ENCODE measurements around the gene TACR2.

TACR2 gene

DNA sequence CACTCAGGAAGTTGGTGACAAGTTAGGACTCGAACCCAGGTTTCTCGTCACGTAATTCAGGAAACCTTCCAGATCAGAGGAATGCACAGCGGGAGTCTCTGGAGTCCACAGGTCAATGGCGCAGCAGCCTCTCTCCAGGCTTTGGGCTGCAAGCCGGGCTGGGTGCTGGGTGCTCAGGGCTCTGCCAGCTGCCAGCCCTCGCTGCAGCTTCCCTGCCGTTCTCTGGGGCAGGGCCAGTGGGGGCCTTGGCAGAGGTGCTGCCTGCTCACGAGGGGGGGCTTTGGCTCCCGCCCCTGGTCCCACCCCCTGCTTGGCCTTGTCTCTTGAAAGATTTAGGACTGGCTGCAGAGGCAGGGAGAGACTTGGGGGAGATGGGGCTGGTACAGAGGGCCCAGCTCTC is at the start of gene TACR2:
TACR2 (minus strand) TSS at position 224 of the 400 bp plus-strand sequence. CDS start 595 bp downstream, outside the sequence.
- TF ChIP-seq, protein P1, sequence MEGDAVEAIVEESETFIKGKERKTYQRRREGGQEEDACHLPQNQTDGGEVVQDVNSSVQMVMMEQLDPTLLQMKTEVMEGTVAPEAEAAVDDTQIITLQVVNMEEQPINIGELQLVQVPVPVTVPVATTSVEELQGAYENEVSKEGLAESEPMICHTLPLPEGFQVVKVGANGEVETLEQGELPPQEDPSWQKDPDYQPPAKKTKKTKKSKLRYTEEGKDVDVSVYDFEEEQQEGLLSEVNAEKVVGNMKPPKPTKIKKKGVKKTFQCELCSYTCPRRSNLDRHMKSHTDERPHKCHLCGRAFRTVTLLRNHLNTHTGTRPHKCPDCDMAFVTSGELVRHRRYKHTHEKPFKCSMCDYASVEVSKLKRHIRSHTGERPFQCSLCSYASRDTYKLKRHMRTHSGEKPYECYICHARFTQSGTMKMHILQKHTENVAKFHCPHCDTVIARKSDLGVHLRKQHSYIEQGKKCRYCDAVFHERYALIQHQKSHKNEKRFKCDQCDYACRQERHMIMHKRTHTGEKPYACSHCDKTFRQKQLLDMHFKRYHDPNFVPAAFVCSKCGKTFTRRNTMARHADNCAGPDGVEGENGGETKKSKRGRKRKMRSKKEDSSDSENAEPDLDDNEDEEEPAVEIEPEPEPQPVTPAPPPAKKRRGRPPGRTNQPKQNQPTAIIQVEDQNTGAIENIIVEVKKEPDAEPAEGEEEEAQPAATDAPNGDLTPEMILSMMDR (IDR thresholded peaks at IDR 0.05; ENCODE audit: insufficient read depth, low read depth, low read length, missing control alignments), result no peak
- no peak within 1 kb of the TSS for H3K4me3 ChIP-seq (ENCODE audit: low read length)
- no peak for DNase-seq (ENCODE audit: low read depth)

GRCh38 chr10:69466158-69466490 is 49.4 kb upstream of the TACR2 start:
- DNase-seq (ENCODE audit: low read depth), result no peak
- H3K4me3 ChIP-seq (ENCODE audit: low read length), result no peak overlapping the region
- TF ChIP-seq, protein P1 (IDR thresholded peaks at IDR 0.05; ENCODE audit: insufficient read depth, low read depth, low read length, missing control alignments), result no peak

- H3K4me3 ChIP-seq (ENCODE audit: low read length), result no peak overlapping the region
- DNase-seq (ENCODE audit: low read depth), result no peak
- TF ChIP-seq, protein P1 (IDR thresholded peaks at IDR 0.05; ENCODE audit: insufficient read depth, low read depth, low read length, missing control alignments), result no peak
Measured at GRCh38 chr10:69465457-69466157, 48.9 kb upstream of the TACR2 start.

DNA sequence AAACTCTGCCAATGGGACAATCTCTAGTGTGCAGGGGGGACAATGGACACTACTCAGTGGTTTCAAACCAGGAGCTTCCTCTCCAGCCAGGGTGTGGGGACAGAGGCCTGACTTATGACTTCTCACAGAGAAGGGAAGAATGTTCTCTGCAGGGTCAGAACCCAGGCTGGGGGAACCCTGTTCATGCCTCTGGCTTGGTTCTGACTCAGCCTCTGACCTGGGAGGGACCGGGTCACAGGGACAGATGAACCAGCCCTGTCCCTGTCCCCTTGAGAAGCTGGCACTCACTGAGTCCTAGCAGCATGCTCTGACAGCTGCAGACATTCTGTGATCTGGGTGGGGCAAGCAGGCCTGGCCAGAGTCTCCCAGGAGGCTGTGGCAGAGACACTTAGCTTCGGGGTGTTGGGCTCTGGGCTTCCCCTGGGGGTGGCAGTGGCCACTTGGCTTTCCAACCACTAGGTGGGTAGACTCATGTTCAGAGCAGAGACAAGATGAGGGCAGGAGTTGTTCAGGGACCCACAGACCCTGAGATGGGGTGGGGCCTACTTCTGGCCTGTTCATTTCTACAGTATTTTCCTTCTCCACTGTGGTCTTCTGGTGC is 48.2 kb upstream of the TACR2 start:
- no peak overlapping the region for H3K4me3 ChIP-seq (ENCODE audit: low read length)
- DNase-seq (ENCODE audit: low read depth), result no peak
- TF ChIP-seq, protein P1 (IDR thresholded peaks at IDR 0.05; ENCODE audit: insufficient read depth, low read depth, low read length, missing control alignments), result no peak

- DNase-seq (ENCODE audit: low read depth), result no peak
- TF ChIP-seq, protein P1 (IDR thresholded peaks at IDR 0.05; ENCODE audit: insufficient read depth, low read depth, low read length, missing control alignments), result no peak
- H3K4me3 ChIP-seq (ENCODE audit: low read length), result no peak overlapping the region
Measured at GRCh38 chr10:69464401-69464800, 47.7 kb upstream of the TACR2 start.

DNA sequence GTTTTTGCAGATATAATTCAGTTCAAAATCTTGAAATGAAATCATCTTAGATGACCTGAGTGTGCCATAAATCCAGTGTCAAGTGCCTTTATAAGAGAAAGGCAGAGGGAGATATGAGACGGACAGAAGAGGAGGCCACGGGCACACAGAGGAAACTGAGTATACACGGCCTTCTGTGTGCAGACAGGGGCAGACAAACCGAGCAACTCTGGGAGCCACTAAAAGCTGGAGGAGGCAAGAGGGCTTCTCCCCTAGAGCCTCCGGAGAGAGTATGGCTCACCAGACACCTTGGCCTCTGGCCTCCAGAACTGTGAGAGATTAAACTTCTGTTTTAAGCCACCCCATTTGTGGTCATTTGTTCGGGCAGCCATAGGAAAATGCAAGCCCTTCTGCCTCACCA is 47.2 kb upstream of the TACR2 start:
- DNase-seq (ENCODE audit: low read depth), result no peak
- TF ChIP-seq, protein P1 (IDR thresholded peaks at IDR 0.05; ENCODE audit: insufficient read depth, low read depth, low read length, missing control alignments), result no peak
- H3K4me3 ChIP-seq (ENCODE audit: low read length), result no peak overlapping the region
